H1 (cell line): ENCODE measurements around the gene TSPAN2. TPM values are rescaled to one million over a fixed set of nuclear protein-coding genes. Genes with fewer than 3 reads are reported as not detected.

Experiments used
- BCL11A ChIP-seq, 2 experiments: IDR thresholded peaks; one replicate each; pipeline ENCODE4 v1.6.1; 2011; ENCODE audit warnings: low read depth in 2 of 2, low read length in 2 of 2, mild to moderate bottlenecking in 2 of 2
- CHD7 ChIP-seq: fragments of 300-600 bp; sonication (generic); IDR thresholded peaks from 2 replicates; pipeline ENCODE4 v1.7.1; 2012; ENCODE audit warnings: low read length, moderate library complexity, mild to moderate bottlenecking, inconsistent platforms; ENCODE audit not compliant: insufficient replicate concordance
- HDAC2 ChIP-seq, 2 experiments: fragments of 300-600 bp in 1 of 2; sonication (generic) in 1 of 2; IDR thresholded peaks; 2 replicates each; pipeline ENCODE4 v1.6.1; 2011 to 2012; ENCODE audit warnings: low read depth in 2 of 2, low read length in 2 of 2, mild to moderate bottlenecking in 2 of 2, moderate library complexity in 2 of 2, borderline replicate concordance in 1 of 2, inconsistent platforms in 1 of 2
- JUN ChIP-seq: IDR thresholded peaks from 2 replicates; pipeline ENCODE4 v1.6.1; 2011; ENCODE audit warnings: low read depth, mild to moderate bottlenecking, improper control_type of control experiment, low read length
- JUND ChIP-seq: IDR thresholded peaks from 2 replicates; pipeline ENCODE4 v1.6.1; 2011; ENCODE audit warnings: mild to moderate bottlenecking, improper control_type of control experiment, low read length
- KDM1A ChIP-seq: fragments of 200-600, 300-600 bp; sonication (generic); IDR thresholded peaks from 2 replicates; pipeline ENCODE4 v1.7.1; 2016; ENCODE audit warnings: mild to moderate bottlenecking, low read length, borderline replicate concordance
- POU5F1 ChIP-seq: IDR thresholded peaks from 2 replicates; pipeline ENCODE4 v1.6.1; 2011; ENCODE audit warnings: low read depth, mild to moderate bottlenecking, low read length, moderate library complexity
- SIRT6 ChIP-seq: IDR thresholded peaks from one replicate; pipeline ENCODE4 v1.7.1; 2012; ENCODE audit warnings: low read length, inconsistent platforms
- SP2 ChIP-seq: IDR thresholded peaks from 2 replicates; pipeline ENCODE4 v1.6.1; 2012; ENCODE audit warnings: mild to moderate bottlenecking, low read length, inconsistent platforms
- SUZ12 ChIP-seq: fragments of 200-600 bp; sonication (generic); IDR thresholded peaks from 2 replicates; pipeline ENCODE4 v1.6.1; 2012; ENCODE audit warnings: mild to moderate bottlenecking, inconsistent platforms, low read length, moderate library complexity, mixed read lengths
- TBP ChIP-seq: IDR thresholded peaks from 2 replicates; pipeline ENCODE4 v1.6.1; 2011; ENCODE audit warnings: low read depth, low read length, improper control_type of control experiment
- TEAD4 ChIP-seq: IDR thresholded peaks from 2 replicates; pipeline ENCODE4 v1.6.1; 2012; ENCODE audit warnings: low read depth, low read length, inconsistent platforms, mixed read lengths
- polyA plus RNA-seq, 7 experiments: library from polyadenylated mRNA; depleted of rRNA in 3 of 7; stranded (reverse) in 5 of 7; unstranded in 2 of 7; fragments of >200 nt in 5 of 7; fragments of 200-250 nt in 2 of 7; gene quantifications; 1 replicate in 5 of 7; 2 replicates in 1 of 7; 4 replicates in 1 of 7; pipeline versions ENCODE4 v1.2.1 to v1.2.3, GENCODE V29; 2011 to 2013; ENCODE audit warnings: missing spikeins in 2 of 7, mixed read lengths in 2 of 7
- total RNA-seq: library from RNA; stranded (reverse); fragmentation: NEBNext Ultra II Directional; extraction: Animal tissue kit (Norgen Biotek cat#: 25700); gene quantifications from 2 replicates; pipeline ENCODE4 v1.2.1, GENCODE V29; 2021

The TSPAN2 gene
- total and polyA plus RNA-seq, 2 of the 8 experiments (the other 6 are each of a cell fraction or from before 2014, with no cell fraction given): 7.4 to 14.2 TPM

GRCh38 chr1:115138271-115138670 lies 49.0 kb upstream of the TSPAN2 start (continued):
- TF ChIP-seq CHD7: no peak
- TF ChIP-seq SP2: no peak
- no peak for TF ChIP-seq TEAD4
- TF ChIP-seq JUND: no peak
- no peak for TF ChIP-seq KDM1A
- TF ChIP-seq SUZ12: no peak
- TF ChIP-seq POU5F1: no peak
- no peak for TF ChIP-seq SIRT6
- no peak for TF ChIP-seq HDAC2 (IDR thresholded peaks at IDR 0.05; ENCODE audit: borderline replicate concordance in 1 of 2, low read depth in 2 of 2, low read length in 2 of 2)
- no peak for TF ChIP-seq TBP
- TF ChIP-seq JUN: no peak
- no peak for TF ChIP-seq BCL11A (IDR thresholded peaks at IDR 0.05; ENCODE audit: low read depth in 2 of 2, low read length in 2 of 2)
